WI38 (cell line): ENCODE measurements around the gene CD302.

Experiments
- H3K4me3 ChIP-seq: 2 replicates; pipeline ENCODE4 v1.5.1; 2011; ENCODE audit warnings: low read depth, mild to moderate bottlenecking, control low read depth, low read length
- TF ChIP-seq, protein P1 (sequence below): IDR thresholded peaks from 2 replicates; pipeline ENCODE4 v1.5.1; 2012; ENCODE audit warnings: low read depth, mild to moderate bottlenecking, control low read depth, low read length

Gene CD302

GRCh38 chr2:159802673-159803072 is 4.7 kb upstream of the CD302 start:
- TF ChIP-seq, protein P1, sequence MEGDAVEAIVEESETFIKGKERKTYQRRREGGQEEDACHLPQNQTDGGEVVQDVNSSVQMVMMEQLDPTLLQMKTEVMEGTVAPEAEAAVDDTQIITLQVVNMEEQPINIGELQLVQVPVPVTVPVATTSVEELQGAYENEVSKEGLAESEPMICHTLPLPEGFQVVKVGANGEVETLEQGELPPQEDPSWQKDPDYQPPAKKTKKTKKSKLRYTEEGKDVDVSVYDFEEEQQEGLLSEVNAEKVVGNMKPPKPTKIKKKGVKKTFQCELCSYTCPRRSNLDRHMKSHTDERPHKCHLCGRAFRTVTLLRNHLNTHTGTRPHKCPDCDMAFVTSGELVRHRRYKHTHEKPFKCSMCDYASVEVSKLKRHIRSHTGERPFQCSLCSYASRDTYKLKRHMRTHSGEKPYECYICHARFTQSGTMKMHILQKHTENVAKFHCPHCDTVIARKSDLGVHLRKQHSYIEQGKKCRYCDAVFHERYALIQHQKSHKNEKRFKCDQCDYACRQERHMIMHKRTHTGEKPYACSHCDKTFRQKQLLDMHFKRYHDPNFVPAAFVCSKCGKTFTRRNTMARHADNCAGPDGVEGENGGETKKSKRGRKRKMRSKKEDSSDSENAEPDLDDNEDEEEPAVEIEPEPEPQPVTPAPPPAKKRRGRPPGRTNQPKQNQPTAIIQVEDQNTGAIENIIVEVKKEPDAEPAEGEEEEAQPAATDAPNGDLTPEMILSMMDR, result no peak
- H3K4me3 ChIP-seq, result no peak overlapping the region

DNA sequence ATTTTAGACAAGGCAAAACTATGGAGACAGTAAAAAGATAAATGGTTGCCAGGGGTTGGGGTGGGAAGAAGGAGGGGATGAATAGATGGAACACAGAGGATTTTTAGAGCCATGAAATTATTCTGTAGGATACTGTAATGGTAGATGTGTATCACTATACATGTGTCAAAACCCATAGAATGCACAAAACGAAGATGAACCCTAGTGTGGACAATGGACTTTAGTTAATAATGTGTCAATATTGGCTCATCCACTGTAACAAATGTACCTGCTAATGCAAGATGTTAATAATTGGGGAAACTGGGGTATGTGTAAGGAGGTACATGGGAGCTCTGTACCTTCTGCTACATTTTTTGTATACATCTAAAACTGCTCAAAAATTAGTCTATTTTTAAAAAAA is 1.8 kb upstream of the CD302 start:
- no peak overlapping the region for H3K4me3 ChIP-seq
- TF ChIP-seq, protein P1, result no peak

DNA sequence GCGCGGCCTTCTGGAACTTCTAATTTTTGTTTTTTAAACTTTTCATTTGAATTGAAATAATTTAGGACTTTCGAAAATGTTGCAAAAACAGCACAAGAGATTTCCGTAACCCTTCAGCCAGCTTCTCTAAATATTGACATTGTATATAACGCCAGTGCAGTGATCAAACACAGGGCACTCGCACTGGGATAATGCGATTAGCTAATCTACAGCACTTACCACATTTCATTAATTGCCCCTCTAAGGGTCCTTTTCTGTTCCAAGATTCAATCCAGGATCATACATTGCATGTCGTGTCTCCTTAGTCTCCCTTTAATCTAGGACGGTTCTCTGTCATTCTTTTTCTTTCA is 343 bp upstream of the CD302 start:
- TF ChIP-seq, protein P1, result no peak
- H3K4me3 ChIP-seq, result peak overlapping the region; percentile 82

DNA sequence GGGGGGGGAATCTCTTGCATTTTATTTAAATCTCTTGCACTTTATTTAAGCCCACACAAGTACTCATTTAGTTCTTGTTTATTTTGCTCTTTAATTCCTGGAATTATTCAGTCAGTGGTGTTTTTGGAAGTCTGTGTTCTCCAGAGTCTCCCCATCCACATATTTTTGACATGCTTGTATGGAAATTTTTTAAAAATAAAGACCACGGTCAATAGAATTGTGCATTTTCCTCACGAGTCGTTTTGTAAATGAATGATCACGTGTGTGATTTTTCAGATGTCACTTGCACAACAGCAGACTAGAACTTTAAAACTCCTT is 824 bp downstream of the CD302 start:
- peak overlapping the region; percentile 82 for H3K4me3 ChIP-seq
- TF ChIP-seq, protein P1, result no peak

DNA sequence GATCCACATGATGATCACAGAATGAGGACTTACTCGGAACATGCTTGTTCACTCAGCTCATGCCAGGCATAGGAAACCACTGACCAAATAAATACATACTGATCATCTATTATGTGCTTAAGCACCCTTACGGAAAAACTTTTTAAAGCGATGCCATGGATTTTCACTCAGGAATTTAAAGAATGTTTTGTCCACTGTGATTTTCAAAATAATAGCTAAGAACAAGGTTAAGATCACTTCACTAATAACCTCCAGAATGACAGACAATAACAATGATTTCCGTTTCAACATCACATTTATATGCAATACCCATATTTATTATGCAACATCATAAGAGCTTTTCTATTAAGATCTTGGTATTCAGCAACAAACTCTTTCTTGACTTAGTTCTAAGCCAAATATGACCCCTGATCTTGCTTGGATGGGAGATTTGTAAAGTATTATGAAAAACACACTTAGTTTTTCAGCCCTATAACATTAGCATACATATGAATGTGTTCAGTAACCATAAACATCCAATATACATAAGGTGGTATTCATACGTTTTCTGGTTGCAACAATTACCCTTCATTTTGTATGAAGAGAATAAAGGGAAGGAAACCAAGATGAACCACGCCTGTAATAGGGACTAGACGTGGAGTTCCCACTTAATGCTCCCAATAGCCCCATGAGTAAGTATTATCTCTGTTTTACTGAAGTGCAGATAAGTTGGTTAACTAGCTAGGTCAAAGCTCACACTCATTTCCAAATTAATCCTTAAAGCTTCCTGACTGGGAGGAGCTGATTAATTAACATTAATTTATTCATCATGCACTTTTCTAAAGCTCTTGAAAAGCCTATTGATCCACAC is 1.9 kb downstream of the CD302 start:
- TF ChIP-seq, protein P1, result no peak
- no peak overlapping the region for H3K4me3 ChIP-seq

DNA sequence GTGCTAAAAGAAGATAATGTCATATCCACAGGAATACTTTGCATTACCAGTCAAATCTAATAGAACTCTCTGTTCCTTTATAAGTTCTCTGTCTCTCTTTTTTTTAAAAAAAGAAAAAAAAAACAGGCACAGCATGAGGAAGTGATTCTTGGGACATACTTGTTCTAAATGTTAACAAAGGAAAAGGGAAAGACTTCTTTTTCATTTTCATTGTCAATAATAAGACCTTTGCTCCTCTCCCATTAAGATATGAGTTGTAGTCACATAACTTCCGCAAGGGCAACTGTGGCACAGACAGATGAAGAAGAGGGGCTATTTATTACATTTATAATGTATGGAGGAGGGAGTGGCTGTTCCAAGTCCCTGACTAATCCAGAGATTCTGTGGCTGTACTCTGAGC is 4.7 kb downstream of the CD302 start:
- TF ChIP-seq, protein P1, result no peak
- no peak overlapping the region for H3K4me3 ChIP-seq

DNA sequence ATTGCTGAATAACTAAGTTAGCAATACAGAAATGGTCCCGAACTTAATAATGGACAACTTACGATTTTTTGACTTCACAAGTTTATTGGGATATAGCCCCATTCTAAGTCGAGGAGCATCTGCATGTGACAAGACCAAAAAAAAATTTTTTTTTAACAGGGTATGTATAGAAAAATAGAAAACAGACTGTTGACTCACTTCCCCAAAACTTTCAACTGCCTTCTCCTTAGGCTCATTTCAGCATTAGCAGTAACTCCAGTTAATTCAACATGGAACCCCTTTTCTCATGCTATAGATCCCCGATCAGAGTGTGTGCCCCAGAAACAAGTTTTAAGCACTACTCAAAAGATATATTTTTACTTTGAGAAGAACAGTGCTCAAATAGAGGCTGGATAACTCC is 5.4 kb downstream of the CD302 start:
- TF ChIP-seq, protein P1, result no peak
- H3K4me3 ChIP-seq, result no peak overlapping the region
